NCI-H2107 treated with DMSO at 0.1 percent for 48 hours (cell line): Measurements from ENCODE around the gene PAPOLG.
"Not testable (repeated sequence)": the region's sequence is repeated elsewhere in the genome, so short reads cannot be mapped to it uniquely, and the experiment has no call there.

ENCODE experiments used
- DNase-seq: peaks from one replicate; lab custom pipeline; 2025; ENCODE audit not compliant: unreplicated experiment; lab: John Stamatoyannopoulos, UW

Gene PAPOLG

DNA sequence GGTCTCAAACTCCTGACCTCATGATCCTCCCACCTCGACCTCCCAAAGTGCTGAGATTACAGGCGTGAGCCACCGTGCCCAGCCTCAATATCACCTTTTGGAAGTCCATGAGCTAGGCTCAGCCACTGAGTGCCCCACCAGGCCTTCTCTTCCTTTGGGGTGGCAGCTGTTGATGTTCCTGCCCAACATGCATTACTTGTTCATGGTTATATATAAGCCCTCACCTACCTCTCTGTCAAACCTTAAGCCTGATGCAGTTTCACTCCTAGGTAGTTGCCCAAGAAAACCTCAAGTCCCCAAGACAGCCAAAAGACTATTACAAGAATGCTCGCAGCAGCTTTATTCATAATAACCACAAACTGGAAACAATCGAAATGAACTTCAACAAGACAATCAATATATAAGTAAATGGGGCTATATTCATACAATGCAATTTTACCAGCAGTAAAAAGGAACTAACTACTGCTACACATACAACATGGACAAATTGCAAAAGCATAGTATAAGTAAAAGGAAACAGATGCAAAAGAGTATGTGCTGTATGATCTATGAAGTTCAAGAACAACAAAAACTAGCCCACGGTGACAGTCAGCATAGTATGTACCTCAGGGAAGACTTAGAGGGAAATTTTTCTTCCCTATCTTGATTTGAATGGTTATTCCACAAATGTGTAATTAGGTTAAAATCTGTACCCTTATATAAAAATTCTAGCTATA is 65.7 kb downstream of the PAPOLG start:
- DNase-seq: no peak

DNA sequence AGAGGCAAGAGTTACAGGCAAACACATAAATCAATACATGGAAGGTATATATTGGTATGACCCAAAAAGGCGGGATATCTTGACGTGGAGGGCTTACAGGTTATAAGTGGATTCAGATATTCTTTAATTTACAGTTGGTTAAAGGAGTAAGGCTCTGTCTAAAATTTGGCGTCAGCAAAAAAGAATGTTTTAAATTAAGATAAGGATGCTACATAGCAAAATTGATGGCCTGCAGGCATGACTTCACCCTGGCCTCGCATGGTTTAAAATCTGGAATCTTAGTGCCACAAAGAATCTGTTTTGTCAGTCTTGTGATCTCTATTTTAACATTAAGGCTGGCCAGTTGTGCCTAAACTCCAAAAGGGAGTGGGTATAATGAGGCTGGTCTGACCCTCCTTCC is 66.9 kb downstream of the PAPOLG start:
- DNase-seq: no peak

DNA sequence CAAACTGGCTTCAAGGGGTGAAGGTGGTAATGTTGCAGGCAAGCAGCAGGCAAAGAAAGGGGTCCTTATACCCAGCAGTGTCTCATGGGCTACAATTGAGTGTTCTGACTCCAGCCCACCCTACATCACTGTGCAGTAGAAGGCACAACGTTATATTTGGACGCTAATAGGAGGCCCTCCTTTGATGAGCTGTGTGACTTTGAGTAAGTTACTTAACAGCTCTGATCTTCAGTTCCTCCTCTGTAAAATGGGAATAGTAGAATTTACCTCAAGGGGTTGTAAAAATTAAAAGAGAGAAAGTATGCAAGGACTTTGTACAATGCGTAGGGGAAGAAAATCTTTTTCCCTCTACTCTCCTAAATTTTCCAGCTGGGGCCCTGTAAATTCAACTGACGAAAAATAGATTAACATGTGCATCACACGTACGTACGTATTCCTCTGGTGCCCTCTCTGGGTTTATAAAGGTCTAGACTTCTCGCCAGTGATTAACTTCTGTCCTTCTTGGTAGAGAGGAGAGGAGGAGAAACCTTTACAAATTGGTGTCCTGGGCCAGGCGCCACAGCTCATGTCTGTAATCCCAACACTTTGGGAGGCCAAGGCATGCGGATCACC is 67.7 kb downstream of the PAPOLG start:
- DNase-seq: no peak

DNA sequence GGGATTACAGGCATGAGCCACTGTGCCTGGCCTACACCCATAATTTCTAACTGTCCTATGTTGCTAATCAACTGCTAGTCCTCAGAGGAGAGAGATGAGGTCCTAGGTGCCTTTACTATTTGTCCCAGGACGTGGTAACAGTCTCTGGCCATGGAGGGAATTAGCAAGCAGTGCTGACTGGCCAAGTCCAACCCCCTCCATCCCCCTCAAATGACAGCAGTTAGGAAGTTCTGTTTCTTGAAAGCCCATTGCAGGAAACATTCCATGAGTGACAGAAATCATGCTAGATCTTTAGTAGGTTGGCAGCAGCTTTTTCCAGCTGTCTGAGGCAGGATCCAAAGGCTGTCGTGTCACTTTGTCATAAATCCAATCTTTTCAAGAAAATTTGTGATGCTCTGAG is 69.6 kb downstream of the PAPOLG start:
- DNase-seq: no peak

DNA sequence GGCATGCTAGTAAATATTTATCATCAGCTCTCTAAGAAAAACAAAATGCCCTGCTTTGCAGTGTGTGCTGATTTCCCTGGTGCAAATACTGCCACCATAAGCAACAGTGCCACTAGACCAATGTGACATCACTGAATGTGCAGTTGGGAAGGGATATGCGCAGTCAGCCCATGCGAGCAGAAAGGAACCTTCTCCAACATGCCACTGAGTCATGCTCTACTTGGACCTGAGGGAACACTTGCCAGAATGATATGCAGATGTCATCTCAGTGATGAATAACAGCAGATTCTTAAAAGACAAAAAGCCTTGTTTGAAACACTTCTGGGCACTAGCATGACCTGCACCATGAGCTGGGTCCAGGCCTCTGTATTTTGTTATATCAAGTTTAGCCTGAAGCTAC is 70.0 kb downstream of the PAPOLG start:
- DNase-seq: no peak

DNA sequence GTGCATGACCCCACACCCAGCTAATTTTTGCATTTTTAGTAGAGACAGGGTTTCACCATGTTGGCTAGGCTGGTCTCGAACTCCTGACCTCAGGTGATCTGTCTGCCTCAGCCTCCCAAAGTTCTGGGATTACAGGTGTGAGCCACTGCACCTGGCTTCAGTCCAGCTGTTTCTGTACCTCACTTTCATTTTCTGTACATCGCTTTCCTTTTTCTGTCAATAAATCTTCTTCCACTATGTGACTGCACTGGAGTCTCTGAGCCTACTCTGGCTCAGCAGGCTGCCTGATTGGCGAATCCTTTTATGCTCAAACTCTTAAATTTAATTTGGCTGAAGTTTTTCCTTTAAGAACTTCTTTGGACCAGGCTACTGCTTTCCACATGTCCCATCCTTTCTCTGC is 70.8 kb downstream of the PAPOLG start:
- not testable (repeated sequence) for DNase-seq

DNA sequence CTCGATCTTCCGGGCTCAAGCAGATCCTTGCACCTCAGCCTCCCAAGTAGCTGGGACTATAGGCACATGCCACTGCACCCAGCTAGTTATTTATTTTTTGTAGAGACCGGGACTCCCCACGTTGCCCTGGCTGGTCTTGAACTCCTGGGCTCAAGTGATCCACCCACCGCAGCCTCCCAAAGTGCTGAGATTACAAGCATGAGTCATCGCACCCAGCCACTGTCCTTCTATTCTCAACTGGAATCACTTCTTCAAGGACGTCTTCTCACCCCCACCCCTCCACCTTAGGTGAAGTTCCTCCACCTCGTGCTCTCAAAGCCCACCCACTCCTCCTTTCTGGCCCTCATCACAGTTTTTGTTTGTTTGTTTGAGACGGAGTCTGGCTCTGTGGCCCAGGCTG is 71.3 kb downstream of the PAPOLG start:
- no peak for DNase-seq

DNA sequence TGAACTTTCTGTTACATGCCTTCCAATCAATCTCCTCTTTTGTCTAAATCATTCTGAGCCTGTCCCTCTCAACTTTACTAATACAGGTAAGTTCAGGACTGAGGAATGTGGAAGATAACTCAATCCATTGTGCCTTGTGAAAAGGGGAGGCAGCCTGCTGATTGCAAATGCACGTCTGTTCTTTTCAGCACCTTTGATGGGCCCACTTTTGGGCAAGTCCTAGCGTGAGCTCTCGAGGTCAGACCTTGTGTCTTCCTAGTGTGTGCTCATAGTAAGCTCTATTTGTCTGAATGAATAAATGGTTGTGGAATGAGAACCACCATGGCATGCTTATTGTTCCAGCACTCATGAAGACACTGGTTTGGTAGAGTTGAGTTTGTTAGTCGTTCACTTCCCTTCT is 74.9 kb downstream of the PAPOLG start:
- no peak for DNase-seq

DNA sequence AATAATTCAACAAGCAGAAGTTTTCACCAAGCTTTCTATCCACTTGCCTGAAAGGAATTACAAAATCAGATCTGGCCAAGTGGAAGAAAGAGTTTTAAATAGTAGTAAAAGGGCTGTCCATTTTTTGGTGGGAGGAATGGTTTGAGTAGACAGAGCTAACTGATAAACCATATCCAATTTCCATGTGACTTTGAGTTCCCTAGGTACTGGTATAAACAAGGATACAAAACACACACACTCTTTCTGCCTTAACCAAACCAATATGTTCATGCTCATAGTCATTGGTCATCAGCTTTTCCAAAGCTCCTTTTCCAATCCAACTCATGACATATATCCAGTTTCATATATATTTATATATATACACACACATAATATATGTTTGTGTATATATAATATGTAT is 75.9 kb downstream of the PAPOLG start:
- no peak for DNase-seq

DNA sequence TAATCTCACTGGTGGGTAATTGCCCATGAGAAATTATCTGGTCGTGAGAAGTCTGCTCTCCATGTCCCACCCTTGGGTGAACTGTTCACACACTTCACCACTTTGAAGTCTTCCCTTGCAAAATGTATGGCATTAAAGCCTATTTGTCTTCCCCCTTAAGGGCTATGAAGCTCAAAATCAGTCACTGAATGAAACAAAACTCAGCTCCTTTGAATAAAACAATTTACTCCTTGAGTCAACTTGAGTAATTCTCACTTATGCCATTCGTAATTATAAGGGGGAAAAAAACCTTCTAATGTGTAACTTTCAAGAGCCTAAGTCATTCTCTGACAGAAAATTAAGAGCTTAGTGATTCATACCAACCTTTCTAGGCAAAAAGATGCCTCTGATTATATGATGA is 76.6 kb downstream of the PAPOLG start:
- no peak for DNase-seq

DNA sequence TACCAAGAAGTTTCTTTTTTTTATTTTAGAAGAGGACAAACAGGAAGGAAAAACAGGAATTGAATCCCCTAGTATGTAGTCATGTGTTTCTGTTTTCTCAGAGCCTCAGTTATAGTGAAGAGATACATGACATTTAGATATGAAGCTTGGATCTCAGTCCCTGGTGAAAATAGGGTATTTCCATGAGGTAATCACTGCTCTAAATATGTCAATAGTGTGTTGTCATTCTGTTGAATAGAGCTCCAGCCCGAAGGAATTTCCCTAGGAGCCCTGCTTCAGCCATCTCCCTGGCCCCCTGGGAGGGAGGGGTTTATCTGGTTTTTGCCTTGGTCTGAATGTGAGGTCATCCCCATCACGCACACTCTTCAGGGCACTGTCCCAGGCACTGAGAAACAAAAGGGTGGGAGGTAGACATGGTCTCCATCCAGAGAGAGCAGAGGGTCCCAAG is 78.2 kb downstream of the PAPOLG start:
- DNase-seq: no peak

DNA sequence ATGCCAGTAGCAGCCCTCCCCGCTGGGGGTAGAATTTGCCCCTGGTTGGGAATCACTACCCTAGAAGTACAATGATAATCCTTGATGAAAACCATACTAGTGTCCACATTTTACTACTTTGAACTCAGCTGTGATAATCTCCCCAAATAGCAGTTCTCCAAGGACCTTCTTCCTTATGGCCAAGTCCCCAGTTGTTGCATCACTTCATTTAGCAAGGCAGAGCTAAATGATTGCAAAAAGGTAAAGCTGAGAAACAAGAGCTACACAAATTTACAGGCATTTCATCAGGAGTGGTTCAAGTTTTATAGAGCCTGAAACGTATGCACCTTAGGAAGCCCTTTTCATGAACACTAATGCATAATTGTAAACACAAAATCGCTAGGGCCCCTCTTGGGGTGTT is 80.4 kb downstream of the PAPOLG start:
- no peak for DNase-seq

DNA sequence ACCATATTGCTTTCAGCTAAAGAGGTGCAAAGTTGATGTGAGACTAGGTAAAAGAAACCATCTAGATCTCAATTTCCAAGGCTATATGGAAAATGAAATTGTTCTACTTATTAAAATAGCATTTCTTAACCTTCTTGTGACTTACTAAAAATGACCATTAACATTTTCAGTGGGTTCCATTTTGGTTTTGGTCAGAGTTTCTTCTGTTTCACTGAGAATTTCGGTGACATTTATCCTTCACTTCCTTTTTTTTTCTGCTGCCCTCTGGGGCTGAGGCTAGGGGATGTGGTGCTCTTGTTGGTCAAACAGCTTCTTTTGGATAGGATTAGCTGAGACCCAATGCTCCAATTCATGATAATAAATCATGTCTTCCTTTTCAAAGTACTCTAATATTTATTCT is 81.1 kb downstream of the PAPOLG start:
- DNase-seq: no peak

DNA sequence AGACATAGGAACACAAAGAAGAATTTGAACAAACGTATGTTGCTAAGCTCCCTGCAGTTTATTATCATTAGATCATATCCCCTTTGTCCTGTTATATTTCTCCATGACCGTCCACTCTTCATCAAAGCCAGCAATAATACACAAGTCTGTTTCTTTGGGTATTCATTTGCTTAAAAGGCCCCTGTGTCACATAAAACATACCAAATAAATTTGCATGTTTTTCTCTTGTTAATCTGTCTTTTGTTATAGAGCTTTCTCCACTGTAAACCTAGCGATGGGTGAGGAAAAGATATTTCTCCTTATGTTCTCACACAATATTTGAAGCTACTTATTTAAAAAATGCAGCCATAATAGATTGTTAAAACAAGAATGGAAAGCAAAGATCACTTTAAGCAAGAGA is 82.4 kb downstream of the PAPOLG start:
- no peak for DNase-seq

DNA sequence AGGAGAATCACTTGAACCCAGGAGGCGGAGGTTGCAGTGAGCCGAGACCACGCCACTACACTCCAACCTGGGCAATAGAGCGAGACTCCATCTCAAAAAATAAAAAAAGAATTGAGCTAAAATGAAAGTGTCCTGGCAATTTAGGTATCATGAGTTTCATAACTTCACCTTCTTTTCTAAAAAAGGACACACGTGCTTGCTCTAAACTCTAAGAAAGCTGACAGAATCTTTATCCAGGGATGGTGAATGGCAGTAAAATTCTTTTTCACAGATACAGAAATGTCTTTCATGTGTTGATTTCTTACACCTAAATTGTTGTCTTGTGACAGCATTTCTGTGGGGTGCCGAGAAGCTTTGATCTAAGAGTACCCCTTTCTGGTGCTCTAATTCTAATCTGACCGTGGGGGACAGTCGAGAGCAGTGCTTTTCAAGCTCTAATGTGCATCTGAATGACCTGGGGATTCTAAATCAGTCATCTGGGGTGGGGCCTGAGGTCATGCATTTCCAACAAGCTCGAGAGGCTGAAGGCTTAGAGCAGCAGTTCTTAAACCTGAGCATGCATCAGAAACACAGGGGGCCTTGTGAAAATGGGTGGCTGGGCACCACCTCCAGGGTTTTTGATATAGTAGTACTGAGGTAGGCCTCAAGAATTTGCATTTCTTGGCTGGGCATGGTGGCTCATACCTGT is 83.2 kb downstream of the PAPOLG start:
- no peak for DNase-seq

DNA sequence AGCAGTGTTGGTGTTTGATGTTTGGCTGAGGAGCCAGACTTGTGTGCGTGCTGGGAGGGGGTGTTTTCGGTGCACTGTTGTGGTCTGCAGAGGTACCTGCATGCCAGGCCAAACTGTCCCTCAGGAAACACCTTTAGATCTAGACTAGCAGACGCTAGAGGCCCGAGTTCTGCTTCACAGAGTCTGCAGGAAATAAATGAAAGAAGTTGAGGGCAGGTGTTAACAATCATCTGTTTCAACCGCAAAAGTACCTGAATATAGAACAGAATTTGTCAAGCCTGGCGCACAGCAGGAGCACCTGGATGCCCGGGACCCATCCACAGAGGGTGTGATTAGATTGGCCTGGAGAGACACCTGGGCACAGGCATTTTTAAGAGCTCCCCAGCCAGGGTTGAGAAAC is 84.8 kb downstream of the PAPOLG start:
- peak; percentile 95 for DNase-seq

DNA sequence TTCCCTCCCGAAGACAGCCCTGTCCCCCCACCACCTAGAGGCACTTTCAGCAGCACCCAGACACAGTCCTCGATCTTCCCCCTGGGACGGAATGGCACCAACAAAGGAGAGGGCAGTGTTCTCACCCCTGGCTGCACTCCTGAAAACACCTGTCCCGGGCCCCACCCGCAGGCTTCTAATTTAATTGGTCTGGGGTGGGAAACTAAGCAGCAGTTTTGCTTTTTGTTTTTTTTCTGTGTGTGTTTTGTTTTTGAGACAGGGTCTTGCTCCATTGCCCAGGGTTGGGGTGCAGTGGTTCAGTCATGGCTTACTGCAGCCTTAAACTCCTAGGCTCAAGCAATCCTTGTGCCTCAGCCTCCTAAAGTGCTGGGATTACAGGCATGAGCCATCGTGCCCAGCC is 86.9 kb downstream of the PAPOLG start:
- DNase-seq: no peak

DNA sequence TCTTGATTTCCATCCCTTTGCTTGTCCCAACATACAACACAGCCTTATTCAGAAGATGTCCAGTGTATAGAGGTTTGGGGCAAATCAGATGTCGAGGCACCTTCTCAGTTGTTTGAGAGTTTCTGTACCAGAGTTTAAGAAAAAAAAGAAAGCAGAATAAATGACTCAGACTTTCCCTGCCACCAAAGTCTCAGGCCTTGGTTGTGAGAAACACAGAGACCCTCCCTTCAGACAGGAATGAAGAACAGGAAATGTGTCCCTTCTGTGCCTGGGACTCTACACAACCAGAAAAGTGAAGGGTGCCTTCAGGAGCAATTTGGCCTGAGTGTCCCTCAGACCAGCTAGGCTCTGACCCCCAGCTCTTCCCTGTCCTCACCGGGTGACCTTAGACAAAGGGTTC is 88.0 kb downstream of the PAPOLG start:
- DNase-seq: no peak

DNA sequence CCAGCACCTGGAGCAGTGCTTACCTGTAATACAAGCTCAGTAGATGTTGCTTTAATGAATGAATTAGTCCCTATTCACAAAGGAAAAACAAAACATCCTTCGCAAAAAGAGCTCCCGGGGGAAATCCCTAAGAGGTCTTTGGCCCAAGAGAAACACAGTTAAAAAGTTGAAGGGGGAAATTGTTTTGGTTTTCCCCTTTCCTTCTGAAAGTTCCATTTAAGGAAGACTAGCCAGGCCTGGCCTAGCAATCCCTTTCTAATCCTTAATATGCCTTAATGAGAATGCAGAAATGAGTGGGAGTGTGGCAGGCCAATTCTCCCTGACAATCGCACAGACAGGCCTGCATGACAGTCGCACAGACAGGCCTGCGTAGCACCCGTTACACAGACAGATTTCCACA is 91.8 kb downstream of the PAPOLG start:
- DNase-seq: peak; percentile 15
